Measurements from ENCODE around the gene F12.

The F12 gene

DNA sequence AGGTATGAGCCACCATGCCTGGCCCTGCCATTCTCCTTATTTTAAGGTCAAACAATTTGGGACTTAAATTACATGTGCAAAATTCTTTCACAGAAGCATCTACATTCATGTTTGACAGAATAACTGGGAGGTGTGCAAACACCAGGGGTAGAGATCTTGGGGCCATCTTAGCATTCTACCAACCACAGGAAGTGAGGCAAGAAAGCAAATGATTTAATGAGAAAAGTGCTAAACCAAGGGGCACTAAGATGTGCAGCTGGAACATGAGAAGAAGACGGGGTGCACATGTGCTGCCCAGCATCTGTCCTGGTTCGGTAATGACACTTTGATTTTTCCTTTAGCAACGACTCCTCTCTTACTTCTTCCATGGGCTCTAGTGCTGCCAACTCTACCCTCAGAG, 1.2 kb upstream of the F12 start:
- DNase-seq: no peak

DNA sequence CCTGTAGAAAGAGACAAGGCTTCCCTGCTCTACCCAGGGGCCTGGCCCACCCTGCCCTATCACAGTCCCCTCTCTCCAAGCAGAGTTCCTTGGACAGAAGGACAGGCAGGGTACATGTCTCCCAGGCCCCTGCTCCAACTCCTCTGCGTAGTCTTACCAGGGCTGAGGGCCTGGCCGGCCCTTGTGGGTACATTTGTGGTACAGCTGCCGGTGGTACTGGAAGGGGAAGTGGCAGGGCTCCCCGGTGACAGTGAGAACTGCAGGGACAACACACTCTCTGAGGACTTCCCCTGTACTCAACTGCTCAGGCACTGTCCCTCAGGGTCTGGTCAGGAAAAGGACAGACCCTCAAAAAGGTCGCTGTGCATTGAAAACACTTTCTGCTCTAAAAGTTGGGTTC, 3.6 kb downstream of the F12 start:
- DNase-seq: peak; percentile 27 to 62

DNA sequence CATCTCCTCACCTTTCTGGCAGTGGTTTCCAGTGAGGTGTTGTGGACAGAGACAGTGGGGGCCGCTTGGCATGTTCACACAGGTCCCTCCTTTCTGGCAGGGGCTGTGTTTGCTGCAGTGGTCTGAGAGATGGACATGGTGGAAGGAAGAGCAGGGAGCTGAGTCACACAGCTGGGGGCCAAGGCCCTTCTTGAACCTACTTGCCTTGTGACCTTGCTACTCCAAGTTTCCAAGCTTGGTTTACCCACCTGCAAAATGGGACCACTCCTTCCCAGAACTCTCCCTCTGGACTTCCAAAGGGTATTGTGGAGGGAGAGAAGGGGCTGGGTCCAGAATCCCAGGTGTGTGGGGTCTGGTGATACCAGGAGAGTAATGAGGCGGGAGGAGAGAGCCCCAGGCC, 4.1 kb downstream of the F12 start:
- no peak for DNase-seq

DNA sequence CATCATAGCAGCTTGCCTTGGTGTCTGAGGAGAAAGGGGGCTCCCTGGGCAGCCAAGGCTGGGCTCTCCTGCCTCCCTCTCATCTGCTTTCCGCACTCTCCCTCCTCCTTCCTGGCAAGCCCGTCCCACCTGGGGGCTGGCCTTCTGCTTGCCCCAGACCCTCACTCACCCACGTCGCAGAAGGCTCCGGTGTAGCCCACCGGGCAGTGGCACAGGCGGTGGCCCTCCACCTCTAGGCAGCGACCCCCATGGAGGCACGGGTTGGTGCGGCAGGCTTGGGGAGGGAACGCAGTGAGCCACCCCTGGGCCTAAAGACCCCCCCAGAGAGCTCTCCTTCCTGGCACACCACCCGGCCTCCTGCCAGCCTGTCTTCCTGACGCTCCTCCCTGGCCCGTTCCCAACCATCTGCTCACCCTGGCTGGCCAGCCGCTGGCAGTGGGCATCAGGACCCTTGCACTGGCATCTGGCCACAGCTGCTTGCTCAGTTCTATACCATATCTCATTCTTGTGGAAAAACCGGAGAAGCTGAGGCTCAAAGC, 4.7 kb downstream of the F12 start:
- no peak for DNase-seq

DNA sequence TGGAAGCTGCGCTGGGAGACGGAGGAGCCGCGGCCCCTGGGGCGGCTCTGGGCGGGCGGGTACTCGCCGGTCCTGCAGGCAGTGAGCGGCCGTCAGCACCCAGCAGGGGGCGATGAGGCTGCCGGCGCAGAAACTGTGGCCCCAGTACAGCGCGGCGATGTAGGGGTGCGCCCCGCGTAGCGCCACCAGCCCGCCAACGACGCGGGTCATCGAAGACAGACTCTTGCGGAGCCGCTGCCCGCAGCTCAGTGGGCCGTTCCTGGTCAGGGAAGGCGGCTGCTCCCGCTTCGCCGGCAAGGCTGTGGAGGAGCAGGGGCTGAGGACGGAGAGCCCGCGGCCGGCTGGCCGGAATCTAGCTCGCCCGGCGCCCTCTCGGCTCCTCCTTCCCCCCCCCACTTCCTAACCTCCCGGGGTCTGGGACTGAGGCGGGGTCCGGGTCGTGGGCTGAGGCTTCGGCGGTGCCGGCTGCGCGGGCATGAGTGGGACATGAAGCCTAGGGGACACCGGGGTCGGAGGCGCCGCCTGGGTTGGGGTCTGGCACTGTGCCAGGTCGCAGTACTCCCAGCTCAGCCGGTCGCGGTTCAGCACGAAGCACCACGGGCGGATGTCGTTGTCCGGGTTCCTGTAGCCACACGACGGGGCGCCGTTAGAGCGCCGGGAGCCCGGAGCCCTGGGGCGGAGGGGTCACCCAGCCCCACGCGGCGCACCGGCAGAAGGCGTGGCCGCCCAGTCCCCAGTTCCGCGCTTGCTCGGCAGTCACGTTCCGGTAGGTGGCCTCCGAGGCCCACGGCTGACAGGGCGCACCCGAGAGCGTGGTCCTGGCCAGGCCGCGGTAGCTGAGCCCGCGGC, 5.3 kb downstream of the F12 start:
- DNase-seq: peak; percentile 60 to 88

DNA sequence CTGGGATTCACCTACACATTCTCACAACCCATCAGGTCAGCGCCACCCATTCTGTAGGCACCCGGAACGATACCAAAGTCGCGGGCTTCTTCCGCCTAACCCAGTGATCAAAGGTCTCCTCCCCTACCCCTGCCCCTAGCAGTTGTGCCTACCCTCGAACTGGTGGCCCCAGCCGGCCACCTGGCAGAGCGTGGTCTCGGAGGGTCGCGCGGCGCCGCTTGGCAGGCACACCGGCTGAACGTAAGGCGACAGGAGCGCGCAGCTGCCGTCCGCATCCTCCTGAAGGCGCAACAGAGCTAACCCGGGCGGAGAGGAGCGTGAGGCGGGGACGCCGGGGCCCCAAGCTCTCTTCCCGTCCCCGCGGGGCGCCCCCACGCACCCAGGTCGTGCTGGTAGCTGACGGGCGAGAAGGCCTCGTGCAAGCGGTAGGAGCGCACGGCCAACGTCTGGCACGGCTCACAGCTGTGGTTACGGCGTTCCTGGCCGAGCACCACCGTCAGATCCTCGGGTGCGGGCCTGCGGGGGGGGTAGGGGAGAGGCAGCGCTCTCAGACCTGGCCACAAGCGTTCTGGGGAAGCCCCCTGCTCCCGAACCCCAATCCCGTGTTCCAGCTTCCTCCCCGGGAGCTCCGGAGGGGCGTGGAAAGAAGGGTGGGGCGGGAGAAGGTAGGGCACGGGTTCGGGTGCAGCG, 6.1 kb downstream of the F12 start:
- DNase-seq: no peak

DNA sequence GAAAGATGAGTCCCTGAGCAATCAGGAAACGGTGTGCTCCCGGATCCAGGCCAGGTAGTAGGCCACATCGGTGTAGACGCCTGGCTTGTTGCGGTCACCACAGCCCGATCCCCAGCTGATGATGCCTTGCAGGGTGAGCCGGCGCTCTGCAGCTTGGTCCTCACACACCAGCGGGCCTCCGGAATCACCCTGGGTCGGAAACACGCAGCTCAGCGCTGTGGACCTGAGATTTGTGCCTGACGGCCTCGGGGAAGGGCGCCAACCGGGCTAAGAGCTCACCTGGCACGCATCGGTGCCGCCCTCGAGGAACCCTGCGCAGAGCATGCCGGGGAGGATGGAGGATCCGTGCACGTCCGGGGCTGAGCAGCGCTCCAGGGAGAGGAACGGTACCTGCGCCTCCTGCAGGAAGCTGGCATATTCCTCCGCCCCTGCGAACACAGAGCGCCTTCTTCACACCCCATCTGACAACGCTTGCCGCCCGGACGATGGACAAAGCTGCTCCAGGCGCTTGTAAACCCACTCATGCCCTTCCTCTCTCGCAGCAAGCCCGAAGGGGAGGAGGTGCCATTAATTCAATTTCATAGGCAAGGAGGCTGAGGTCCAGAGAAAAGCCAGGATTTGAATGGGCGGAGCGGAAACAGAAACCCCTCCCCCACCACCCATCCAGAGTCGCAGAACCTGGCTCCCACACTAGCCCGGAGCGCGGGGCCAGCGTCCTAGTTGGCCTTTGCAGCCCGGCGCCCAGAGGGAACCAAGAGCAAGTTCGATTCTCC, 6.9 kb downstream of the F12 start:
- DNase-seq: peak in 1 of 2 donors; percentile 6

DNA sequence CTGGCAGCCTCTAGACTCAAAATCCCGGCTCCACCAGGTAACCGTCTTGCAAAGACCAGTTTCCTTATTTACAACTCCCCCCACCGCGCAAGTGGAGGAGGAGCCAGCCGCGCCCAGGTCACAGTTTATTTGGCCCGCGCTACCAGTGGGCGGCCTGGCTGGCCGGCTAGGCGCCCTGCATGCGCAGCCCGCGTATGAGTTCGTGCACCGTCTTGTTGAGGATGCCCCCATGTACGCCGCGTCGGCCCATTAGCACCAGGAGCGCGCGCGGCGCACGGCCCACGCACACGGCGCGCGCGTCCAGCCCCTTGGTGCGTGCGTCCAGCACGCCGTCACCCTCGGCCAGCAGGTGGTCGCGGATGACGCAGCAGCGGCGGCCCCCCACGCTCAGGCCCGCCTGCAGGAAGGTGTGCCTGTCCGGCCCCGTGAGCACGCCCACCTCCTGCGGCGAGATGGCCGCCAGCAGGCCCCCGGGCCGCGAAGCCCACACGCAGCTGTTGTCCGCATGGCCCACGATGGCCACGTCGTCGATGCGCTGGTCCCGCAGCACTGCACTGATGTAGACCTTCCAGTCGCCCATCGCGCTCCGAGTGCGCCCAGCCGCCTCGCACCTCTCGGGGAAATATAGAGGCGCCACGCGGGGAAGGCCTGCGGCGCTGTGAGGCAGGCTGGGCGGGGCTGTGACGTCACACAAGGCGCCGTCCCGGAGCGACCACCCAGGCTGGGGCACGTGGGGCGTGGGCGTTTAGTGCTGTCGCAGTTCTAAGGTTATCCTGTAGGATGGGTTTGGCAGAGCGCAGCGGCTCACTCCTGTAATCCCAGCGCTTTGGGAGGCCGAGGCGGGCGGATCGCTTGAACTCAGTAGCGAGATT, 9.1 kb downstream of the F12 start, which contains the start of gene PFN3:
PFN3 (minus strand) TSS at position 665 of the 872 bp plus-strand sequence; CDS start at position 580, 85 bp downstream.
- no peak for DNase-seq

DNA sequence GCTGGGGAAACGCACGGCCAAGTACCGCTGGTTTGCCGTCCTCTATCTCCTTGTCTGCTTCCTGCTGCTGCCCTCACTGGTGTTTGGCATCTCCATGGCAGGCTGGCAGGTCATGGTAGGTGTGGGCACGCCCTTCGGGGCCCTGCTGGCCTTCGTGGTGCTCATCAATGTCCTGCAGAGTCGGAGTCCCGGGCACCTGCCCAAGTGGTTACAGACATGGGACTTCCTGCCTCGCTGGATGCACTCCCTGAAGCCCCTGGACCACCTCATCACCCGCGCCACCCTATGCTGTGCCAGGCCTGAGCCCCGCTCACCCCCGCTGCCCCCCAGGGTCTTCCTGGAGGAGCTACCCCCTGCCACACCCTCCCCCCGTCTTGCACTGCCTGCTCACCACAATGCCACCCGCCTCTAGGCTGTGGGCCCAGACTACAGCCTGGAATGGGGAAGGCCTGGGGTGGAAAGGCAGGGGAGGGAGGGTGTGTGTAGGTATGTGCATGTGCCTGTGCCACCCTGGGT, 11.4 kb downstream of the F12 start:
- DNase-seq: no peak

DNA sequence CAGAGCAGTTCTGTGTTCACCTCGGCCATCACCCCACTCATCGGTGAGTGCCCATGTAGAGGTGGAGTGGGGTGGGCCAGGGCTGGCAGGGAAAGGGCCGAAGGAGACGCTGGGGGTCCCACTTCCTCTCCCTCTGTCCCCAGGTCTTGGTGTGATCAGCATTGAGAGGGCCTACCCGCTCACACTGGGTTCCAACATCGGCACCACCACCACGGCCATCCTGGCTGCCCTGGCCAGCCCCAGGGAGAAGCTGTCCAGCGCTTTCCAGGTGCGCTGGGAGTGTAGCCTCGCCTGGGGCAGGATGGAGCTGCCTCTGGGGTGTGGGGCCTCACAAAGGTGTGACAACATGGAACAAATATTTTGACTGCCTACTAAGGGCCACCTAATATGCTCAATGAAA, 12.6 kb downstream of the F12 start:
- no peak for DNase-seq

DNA sequence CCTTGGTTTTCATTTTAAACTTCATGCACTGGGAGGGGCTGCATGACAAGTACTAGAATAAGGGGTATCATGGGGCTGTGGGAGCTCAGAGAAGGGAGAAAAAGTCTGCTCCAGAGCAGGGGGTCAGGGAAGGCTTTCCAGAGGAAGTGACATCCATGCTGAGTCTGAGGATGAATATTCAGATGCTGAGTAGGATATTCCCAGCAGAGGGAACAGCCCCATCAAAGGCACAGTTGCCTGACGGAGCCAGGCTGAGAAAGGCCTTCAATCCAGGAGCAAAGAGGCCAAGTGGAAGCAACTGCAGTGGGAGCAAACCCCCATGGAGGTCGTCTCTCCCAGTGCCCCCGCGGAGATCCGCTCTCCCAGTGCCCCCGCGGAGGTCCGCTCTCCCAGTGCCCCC, 13.3 kb downstream of the F12 start:
- no peak for DNase-seq

DNA sequence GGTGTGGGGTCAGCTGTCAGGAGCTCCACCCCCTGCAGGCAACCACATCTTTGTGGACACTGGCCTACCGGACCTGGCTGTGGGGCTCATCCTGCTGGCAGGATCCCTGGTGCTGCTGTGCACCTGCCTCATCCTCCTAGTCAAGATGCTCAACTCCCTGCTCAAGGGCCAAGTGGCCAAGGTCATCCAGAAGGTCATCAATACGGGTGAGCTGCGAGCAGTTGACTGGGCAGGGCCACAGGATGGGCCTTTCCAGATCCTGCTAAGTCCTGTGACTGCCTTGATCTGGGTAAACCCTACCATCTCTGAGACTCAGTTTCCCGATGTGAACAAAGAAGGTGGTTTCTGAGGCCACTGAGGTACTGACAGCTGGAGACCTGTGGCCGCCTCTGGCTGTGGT, 15.4 kb downstream of the F12 start:
- no peak for DNase-seq

DNA sequence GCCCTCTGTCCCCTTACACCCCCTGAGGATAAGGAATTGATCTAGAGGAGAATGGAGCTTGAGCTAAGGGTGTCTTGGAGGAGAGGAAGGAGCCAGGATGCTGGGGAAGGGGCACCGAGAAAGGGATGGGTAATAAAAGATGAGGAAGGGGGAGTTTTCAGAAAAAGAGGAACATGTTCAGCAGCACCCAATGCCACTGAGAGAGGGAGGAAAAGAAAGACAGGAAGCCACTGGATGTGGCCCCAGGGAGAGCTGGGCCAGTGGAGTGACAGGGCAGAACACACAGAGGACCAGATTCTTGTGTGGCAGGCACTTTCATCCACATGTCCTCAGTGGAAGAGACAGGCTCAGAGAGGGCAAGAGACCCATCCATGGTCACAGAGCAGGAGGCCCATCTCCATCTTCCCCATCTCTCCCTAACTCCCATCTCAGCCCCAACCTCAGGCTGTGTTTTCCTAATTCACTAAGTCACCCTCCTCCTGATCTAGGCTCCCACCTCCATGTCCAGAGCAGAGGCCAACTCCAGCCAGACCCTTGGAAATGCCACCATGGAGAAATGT, 16.1 kb downstream of the F12 start:
- DNase-seq: peak in 1 of 2 donors; percentile 61

DNA sequence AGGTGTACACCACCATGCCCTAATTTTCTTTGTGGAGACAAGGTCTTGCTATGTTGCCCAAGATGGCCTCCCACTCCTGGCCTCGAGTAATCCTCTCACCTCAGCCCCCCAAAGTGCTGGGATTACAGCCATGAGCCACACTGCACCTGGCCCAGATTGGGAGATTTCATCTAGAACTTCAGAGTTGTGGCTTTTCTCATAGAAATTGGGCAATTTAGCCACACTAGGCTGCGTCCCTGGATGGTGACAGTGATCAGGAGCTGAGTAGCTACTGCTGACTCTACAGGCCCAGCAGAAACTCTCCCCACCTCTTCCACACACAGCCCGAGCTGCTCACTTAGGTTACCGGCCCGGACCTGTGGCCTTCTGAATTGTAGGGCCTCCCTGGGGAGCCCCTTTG, 16.6 kb downstream of the F12 start:
- DNase-seq: no peak

DNA sequence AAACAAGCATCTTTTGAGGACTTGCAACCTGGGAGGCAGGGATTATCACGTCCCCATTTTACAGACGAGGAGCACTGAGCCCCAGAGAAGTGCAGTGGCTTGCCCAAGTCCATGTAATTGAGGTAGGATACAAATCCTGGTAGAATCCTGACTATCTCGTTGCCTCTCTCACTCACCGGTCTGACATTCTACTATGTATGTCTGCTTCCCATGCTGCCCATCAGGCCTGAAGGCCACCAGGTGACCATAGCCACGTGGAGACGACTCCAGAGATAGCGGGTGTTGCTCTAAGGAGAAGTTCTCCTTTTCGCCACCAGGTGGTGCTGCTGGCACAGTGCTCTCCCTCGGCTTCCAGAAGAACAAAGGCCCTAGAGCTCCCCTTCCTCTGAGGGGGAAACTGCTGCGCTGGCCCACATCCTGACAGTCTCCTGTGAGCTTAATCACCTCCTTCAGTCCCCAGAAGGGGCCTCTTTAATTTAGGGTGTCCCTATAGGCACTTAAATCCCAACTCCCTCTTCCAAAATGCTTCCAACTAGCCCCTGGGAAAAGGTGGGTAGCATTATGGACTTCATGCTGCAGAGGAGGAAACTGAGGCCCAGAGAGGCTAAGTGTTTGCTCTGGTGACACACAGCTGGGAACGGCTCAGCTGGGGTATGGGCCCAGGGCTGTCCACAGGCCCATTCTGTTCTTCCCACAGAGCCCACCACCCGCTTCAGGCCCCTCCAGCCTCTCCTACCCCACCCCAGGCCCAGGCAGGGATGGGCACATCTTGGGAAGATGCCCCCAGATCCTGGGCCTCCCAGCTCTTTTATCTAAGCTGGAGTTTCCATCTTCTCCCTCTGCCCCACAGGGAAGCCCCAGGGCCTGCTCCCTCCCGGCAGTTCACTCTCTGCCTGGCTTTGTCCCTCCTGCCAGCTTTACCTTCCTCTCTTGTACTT, 18.7 kb downstream of the F12 start:
- peak; percentile 50 to 87 for DNase-seq

DNA sequence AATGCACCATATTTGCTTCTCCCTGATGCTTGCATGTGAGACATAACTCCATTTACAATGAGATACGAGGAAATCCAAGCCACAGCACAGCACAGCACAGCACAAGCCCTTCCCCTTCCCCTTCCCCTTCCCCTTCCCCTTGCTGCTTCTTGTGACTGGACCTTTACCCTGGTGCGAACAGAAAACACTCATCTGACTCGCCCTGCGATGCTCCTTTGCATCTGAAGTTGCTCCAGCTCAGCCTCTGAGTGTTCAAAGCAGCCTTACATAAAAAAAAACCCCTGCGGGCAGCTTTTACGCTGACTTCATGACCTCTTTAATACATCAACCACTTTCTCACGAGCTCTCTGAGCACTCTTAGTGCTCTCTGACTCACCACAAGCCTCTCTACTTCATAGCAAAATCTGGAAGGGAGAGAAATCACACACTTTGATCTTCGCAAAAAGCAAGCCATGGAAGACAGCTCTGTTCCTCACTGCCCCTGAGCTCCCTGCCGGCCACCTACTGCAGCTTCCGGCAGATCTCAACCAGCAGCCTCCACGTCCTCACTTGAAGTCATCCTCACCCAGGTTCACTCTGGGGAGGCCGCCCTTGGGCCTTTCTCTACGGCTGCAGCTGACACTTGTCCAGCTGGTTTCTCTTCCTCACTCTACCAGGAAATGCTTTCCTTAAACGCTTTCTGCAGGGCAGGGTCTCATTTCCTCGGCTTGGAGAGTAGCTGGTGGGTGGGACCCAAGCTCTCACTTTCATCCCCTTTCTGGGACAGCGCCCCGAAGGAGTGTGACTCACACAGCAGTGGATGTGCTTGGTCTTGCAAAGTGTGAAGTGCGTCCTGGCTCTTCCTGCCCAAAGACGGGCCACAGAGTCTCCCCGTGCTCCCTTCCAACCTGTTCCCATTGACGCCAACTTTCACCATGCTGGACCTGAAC, 19.9 kb downstream of the F12 start:
- peak; percentile 10 to 38 for DNase-seq

DNA sequence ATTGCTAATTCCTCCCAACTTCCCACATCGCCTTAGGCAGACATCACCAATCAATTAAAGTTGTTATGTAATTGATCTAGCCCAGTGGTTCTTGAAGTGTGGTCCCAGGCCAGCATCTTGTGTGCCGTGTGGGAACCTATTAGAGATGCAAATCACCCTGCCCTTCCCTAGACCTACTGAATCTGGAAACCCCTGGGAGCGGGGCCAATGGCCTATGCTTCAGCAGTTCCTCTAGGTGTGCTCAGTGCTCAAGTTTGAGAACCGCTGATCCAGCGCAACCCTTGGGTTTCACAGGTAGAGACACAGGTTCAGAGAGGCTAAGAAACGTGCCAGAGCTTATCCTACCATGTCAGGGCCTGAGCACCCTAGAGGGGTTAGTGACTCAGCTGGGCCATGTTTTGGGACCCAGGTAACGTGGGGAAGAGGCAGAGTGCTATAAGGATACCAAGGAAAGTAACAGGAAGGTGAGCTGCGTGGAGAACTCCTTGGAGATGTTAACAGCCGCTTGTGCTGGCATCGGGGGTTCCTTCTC, 20.8 kb downstream of the F12 start:
- no peak for DNase-seq

DNA sequence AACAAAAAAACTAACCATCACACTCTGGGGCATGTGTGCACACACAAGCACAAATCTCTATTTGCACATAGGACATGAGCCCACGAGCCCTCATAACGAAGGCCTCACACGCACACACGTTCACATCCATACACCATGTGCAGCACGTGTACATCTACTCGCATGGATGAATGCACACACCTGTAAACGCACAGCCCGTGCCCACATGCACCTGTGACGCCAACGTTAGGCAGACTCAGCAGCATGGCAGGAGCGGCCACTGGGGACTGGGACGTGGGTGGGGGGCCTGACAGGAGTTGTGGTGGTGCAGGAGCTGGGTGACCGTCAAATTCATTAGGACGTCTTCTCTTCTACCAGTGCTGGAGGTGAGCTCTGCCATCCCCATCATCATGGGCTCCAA, 22.0 kb downstream of the F12 start:
- no peak for DNase-seq

DNA sequence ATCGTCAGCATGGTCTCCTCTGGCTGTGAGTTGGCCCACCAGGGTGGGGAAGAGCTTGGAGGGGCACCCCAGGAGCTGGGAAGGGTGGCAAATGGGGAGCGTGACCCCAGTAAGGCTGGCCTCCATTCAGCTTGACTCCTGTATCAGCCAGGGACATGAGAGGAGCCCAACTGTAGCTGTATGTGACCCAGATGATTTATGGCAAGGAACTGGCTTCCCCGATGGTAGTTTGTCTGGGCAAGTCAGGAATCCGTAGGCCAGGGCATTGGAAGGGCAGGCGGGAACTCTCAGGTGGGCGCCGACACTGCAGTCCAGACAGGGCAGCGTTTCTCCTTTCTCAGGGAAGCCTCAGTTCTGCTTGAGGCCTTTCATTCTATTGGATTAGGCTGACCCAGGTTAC, 22.8 kb downstream of the F12 start:
- DNase-seq: no peak
